OCI-LY7 (cell line): ENCODE data around the gene SUPT20H. TPM values are rescaled to one million over a fixed set of nuclear protein-coding genes. Genes with fewer than 3 reads are reported as not detected.
A peak's percentile ranks its signal among the peaks of the same experiment; 100 is the strongest.

Experiments
- BruUV-seq: library from RNA; stranded (reverse); fragments of 400-500 nt; replicated peaks from 2 replicates; lab custom pipeline; 2021; lab: Mats Ljungman, UMichigan
- CTCF ChIA-PET: fragments of 300-600 bp; sonication (Branson Sonifier 250); formaldehyde crosslinking; loops from one replicate; lab custom pipeline; 2022; ENCODE audit warnings: antibody characterized with exemption; ENCODE audit not compliant: unreplicated experiment; lab: Charles Lee
- POLR2A ChIA-PET: fragments of 300-600 bp; sonication (Branson Sonifier 250); formaldehyde crosslinking; loops from one replicate; lab custom pipeline; 2022; ENCODE audit warnings: antibody characterized with exemption; lab: Charles Lee
- DNase-seq: peaks from one replicate; pipeline ENCODE4 v3.0.0-alpha.2; 2015; ENCODE audit warnings: low spot score
- H2AFZ ChIP-seq: fragments of 200-600 bp; sonication (generic), shearing (Covaris generic); 2 replicates; pipeline ENCODE4 v1.6.1; 2014; ENCODE audit warnings: mild to moderate bottlenecking, antibody characterized with exemption, low read length, moderate library complexity
- H3K27ac ChIP-seq: fragments of 200-600 bp; sonication (generic); 2 replicates; pipeline ENCODE4 v1.5.1; 2014; ENCODE audit warnings: mixed run types, low read depth, mild to moderate bottlenecking, moderate library complexity, low read length, inconsistent platforms; ENCODE audit not compliant: poor library complexity, severe bottlenecking
- H3K36me3 ChIP-seq: fragments of 200-600 bp; sonication (generic); 2 replicates; pipeline ENCODE4 v1.6.1; 2014; ENCODE audit warnings: mild to moderate bottlenecking, antibody characterized with exemption, low read length, moderate library complexity, mixed read lengths; ENCODE audit not compliant: insufficient read depth
- H3K4me1 ChIP-seq: fragments of 200-600 bp; sonication (generic); 2 replicates; pipeline ENCODE4 v1.5.1; 2014; ENCODE audit warnings: mild to moderate bottlenecking, low read length; ENCODE audit not compliant: insufficient read depth, poor library complexity, severe bottlenecking
- H3K4me2 ChIP-seq: fragments of 200-600 bp; sonication (generic); 2 replicates; pipeline ENCODE4 v1.6.1; 2014; ENCODE audit warnings: mild to moderate bottlenecking, low read length
- H3K4me3 ChIP-seq: fragments of 200-600 bp; sonication (generic); 2 replicates; pipeline ENCODE4 v1.5.1; 2014; ENCODE audit warnings: mild to moderate bottlenecking, low read depth, low read length; ENCODE audit not compliant: poor library complexity, severe bottlenecking
- H3K79me2 ChIP-seq: fragments of 200-600 bp; sonication (generic); 2 replicates; pipeline ENCODE4 v1.6.1; 2016; ENCODE audit warnings: low read depth, mild to moderate bottlenecking, low read length, moderate library complexity, mixed read lengths; ENCODE audit not compliant: insufficient read depth
- H3K9me2 ChIP-seq: fragments of 200-600 bp; sonication (generic); 2 replicates; pipeline ENCODE4 v1.6.1; 2016; ENCODE audit warnings: mild to moderate bottlenecking, low read length, mixed read lengths; ENCODE audit not compliant: insufficient read depth
- H3K9me3 ChIP-seq: fragments of 200-600 bp; sonication (generic); 2 replicates; pipeline ENCODE4 v1.6.1; 2014; ENCODE audit warnings: mild to moderate bottlenecking, mixed run types, low read length, mixed read lengths
- H4K20me1 ChIP-seq: fragments of 200-600 bp; sonication (generic); 2 replicates; pipeline ENCODE4 v1.6.1; 2014; ENCODE audit warnings: mild to moderate bottlenecking, antibody characterized with exemption, low read length, moderate library complexity, mixed read lengths; ENCODE audit not compliant: insufficient read depth
- EZH2phosphoT487 ChIP-seq: fragments of 200-600 bp; sonication (generic); IDR thresholded peaks from 2 replicates; pipeline ENCODE4 v1.6.1; 2018; ENCODE audit warnings: low read depth, borderline replicate concordance, mild to moderate bottlenecking, mixed run types, antibody characterized with exemption, low read length, moderate library complexity, mixed read lengths
- intact Hi-C: fragments of 100-400 bp; cut with micrococcal nuclease; formaldehyde crosslinking; loops from one replicate; pipeline ENCODE4 v1.10.0; 2022; ENCODE audit not compliant: unreplicated experiment
- total RNA-seq, 2 experiments: library from RNA; depleted of rRNA in 1 of 2; stranded (reverse); fragments of >200 nt in 1 of 2; shearing (Covaris generic) in 1 of 2; gene quantifications; 2 replicates each; pipeline ENCODE4 v1.2.3, GENCODE V29; 2014 to 2022
- TF ChIP-seq, protein P1 (sequence below): fragments of 200-600 bp; sonication (generic); conservative IDR thresholded peaks from 2 replicates; pipeline ENCODE4 v1.5.1; 2014; ENCODE audit warnings: mild to moderate bottlenecking, antibody characterized with exemption, low read length, moderate library complexity, mixed read lengths

SUPT20H gene
- total RNA-seq, 2 experiments from 2014 or later = 53.0 to 88.3 TPM

DNA sequence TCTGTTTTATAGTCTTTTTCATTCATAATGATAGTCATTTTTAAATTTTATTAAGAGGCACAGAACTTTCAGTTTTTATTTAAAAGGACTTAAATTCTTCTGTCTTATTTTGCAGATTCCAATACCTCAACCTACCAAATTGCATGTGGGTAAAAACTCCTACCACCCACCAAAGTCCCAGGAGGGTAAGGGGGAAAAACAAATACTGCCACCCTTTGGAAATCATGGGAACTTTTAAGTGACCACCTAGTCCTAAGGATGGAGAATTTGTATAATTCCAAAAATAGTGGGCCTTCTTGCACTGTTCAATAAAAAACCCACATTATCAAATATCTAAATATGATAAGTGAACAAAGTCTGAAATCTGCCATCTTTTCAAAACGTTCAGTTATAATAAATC, 9.7 kb downstream of the SUPT20H start:
- peaks cover 10% of the 10 kb centered on the region; the same call in 1 of the 2 replicates for H4K20me1 ChIP-seq
- no peak overlapping the region for H3K4me3 ChIP-seq
- ChIA-PET POLR2A (interaction anchor here (1.9 kb wide), 1 partner anchor 49 kb away, joined by 5 read pairs; the partner anchor contains the start of gene EXOSC8), CTCF (no interaction called here)
- H3K36me3 ChIP-seq = peaks cover 62% of the 10 kb centered on the region
- no peak for DNase-seq
- no peaks in the 10 kb centered on the region for H3K9me3 ChIP-seq
- no peak overlapping the region for H3K4me2 ChIP-seq
- no peak overlapping the region for H3K27ac ChIP-seq
- H3K79me2 ChIP-seq = peaks cover 64% of the 10 kb centered on the region
- intact Hi-C loops = no loop called here
- H3K4me1 ChIP-seq = peaks cover 4% of the 10 kb centered on the region
- no peaks in the 10 kb centered on the region for H3K9me2 ChIP-seq
- BruUV-seq = no TSS peak
- TF ChIP-seq EZH2phosphoT487 = no peak
- TF ChIP-seq, protein P1, sequence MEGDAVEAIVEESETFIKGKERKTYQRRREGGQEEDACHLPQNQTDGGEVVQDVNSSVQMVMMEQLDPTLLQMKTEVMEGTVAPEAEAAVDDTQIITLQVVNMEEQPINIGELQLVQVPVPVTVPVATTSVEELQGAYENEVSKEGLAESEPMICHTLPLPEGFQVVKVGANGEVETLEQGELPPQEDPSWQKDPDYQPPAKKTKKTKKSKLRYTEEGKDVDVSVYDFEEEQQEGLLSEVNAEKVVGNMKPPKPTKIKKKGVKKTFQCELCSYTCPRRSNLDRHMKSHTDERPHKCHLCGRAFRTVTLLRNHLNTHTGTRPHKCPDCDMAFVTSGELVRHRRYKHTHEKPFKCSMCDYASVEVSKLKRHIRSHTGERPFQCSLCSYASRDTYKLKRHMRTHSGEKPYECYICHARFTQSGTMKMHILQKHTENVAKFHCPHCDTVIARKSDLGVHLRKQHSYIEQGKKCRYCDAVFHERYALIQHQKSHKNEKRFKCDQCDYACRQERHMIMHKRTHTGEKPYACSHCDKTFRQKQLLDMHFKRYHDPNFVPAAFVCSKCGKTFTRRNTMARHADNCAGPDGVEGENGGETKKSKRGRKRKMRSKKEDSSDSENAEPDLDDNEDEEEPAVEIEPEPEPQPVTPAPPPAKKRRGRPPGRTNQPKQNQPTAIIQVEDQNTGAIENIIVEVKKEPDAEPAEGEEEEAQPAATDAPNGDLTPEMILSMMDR = peak; percentile 58
- no peak overlapping the region for H2AFZ ChIP-seq

DNA sequence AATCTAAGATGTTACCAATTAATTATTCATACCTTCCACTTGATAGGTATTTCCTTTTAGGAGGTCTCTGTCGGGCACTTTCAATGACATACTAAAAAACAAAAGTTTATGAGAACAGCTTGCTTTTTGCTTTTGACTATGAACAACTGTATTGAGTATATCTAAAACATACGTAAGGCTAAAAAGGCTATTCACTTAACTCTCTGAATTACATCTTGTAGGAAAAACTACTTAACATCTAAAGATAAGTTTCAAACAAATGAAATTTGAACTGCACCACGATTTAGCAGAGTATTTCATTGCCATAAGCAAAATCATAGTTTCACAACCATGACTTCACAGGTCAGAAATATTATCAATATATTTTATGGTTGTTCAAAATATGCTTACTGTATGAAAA, 11.6 kb downstream of the SUPT20H start:
- no peak overlapping the region for H3K4me3 ChIP-seq
- H3K79me2 ChIP-seq = peaks cover 61% of the 10 kb centered on the region
- H3K9me2 ChIP-seq = no peaks in the 10 kb centered on the region
- no peaks in the 10 kb centered on the region for H3K9me3 ChIP-seq
- peaks cover 4% of the 10 kb centered on the region for H3K4me1 ChIP-seq
- CTCF ChIA-PET = interaction anchor here (0.8 kb wide), 1 partner anchor 23 kb away, joined by 3 read pairs; no protein-coding TSS in a partner anchor
- intact Hi-C loops = no loop called here
- no peak for DNase-seq
- peaks cover 10% of the 10 kb centered on the region; the same call in 1 of the 2 replicates for H4K20me1 ChIP-seq
- H3K4me2 ChIP-seq = no peak overlapping the region
- peaks cover 75% of the 10 kb centered on the region for H3K36me3 ChIP-seq
- no peak overlapping the region for H3K27ac ChIP-seq
- H2AFZ ChIP-seq = no peak overlapping the region
- BruUV-seq = no TSS peak
- TF ChIP-seq EZH2phosphoT487 = no peak
- TF ChIP-seq, protein P1 = no peak
- POLR2A ChIA-PET = interaction anchor here (0.5 to 3.3 kb wide), 13 partner anchors 9 to 97 kb away, joined by 3 to 17 read pairs (median 8); partner anchors contain the start of gene EXOSC8

DNA sequence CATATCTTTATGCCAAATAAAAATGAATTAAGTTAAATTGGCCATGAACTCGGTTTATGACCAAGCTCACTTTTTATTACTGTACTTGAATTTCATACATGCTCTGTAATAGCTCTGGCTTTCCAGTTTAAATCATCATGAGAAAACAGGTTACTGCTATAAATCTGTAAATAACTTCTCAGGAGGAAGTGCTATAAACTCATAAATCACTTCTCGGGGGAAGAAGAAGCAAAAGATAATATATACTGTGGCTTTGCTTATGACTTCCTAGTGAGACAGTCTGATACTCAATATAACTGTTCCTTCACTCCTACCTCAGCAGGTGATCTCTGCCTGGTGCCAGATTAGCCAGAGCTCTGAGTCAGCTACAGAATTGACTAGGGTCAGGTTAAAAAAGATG, 12.5 kb downstream of the SUPT20H start:
- no peak overlapping the region for H3K4me3 ChIP-seq
- intact Hi-C loops = no loop called here
- H3K9me2 ChIP-seq = no peaks in the 10 kb centered on the region
- peaks cover 10% of the 10 kb centered on the region; the same call in 1 of the 2 replicates for H4K20me1 ChIP-seq
- no peak for DNase-seq
- no peak overlapping the region for H3K27ac ChIP-seq
- ChIA-PET CTCF (no interaction called here), POLR2A (interaction anchor here (0.6 to 3.3 kb wide), 10 partner anchors 9 to 1173 kb away, joined by 3 to 17 read pairs (median 9); partner anchors contain the start of gene EXOSC8)
- no peaks in the 10 kb centered on the region for H3K9me3 ChIP-seq
- TF ChIP-seq, protein P1 = no peak
- no peak for TF ChIP-seq EZH2phosphoT487
- H3K4me2 ChIP-seq = no peak overlapping the region
- H3K79me2 ChIP-seq = peaks cover 53% of the 10 kb centered on the region
- H2AFZ ChIP-seq = no peak overlapping the region
- H3K36me3 ChIP-seq = peaks cover 80% of the 10 kb centered on the region
- BruUV-seq = no TSS peak
- H3K4me1 ChIP-seq = peaks cover 4% of the 10 kb centered on the region
